DND-41 (cell line): ENCODE measurements around the gene NDRG2.

Source experiments
- ATAC-seq: fragments of 200-7000 bp; cut with Tn5 transposase; 3 replicates; pipeline ENCODE4 v1.9.1; 2021; ENCODE audit warnings: low read depth; ENCODE audit not compliant: insufficient read depth
- DNase-seq: peaks from one replicate; pipeline ENCODE4 v3.0.0-alpha.2; 2020
- H2AFZ ChIP-seq: 2 replicates; pipeline ENCODE4 v1.6.0; 2012; ENCODE audit warnings: low read depth, low read length
- H3K27ac ChIP-seq: 2 replicates; pipeline ENCODE4 v1.5.1; 2012; ENCODE audit warnings: low read length, inconsistent platforms
- H3K27me3 ChIP-seq: fragments of 200-600 bp; sonication (generic); 2 replicates; pipeline ENCODE4 v1.6.0; 2012; ENCODE audit warnings: low read length, mild to moderate bottlenecking, inconsistent platforms; ENCODE audit not compliant: insufficient read depth, poor library complexity
- H3K36me3 ChIP-seq: 2 replicates; pipeline ENCODE4 v1.5.1; 2012; ENCODE audit warnings: low read length, inconsistent platforms; ENCODE audit not compliant: insufficient read depth
- H3K4me1 ChIP-seq: 2 replicates; pipeline ENCODE4 v1.5.1; 2012; ENCODE audit warnings: mild to moderate bottlenecking, low read length; ENCODE audit not compliant: insufficient read depth
- H3K4me2 ChIP-seq: 2 replicates; pipeline ENCODE4 v1.6.0; 2012; ENCODE audit warnings: mild to moderate bottlenecking, moderate library complexity, low read length, inconsistent platforms; ENCODE audit not compliant: insufficient read depth
- H3K4me3 ChIP-seq, 2 experiments: fragments of 200-600 bp in 1 of 2; shearing (Covaris generic) in 1 of 2; 2 replicates each; pipeline ENCODE4 v1.5.1; 2012 to 2016; ENCODE audit warnings: inconsistent platforms in 2 of 2, low read length in 2 of 2, mild to moderate bottlenecking in 2 of 2, low read depth in 1 of 2, moderate library complexity in 1 of 2
- H3K79me2 ChIP-seq: 2 replicates; pipeline ENCODE4 v1.6.0; 2012; ENCODE audit warnings: low read length, inconsistent platforms; ENCODE audit not compliant: insufficient read depth
- H3K9ac ChIP-seq: 2 replicates; pipeline ENCODE4 v1.6.0; 2012; ENCODE audit warnings: low read depth, mild to moderate bottlenecking, inconsistent platforms, low read length, moderate library complexity
- H3K9me3 ChIP-seq: 2 replicates; pipeline ENCODE4 v1.5.1; 2012; ENCODE audit warnings: low read length, moderate library complexity, mild to moderate bottlenecking, inconsistent platforms; ENCODE audit not compliant: insufficient read depth, severe bottlenecking
- H4K20me1 ChIP-seq: 2 replicates; pipeline ENCODE4 v1.6.0; 2012; ENCODE audit warnings: low read length; ENCODE audit not compliant: insufficient read depth
- EZH2 ChIP-seq: IDR thresholded peaks from 3 replicates; pipeline ENCODE4 v1.6.1; 2012; ENCODE audit warnings: borderline replicate concordance, low read depth, mild to moderate bottlenecking, moderate library complexity, low read length, inconsistent platforms; ENCODE audit not compliant: severe bottlenecking
- TF ChIP-seq, protein P1 (sequence below): IDR thresholded peaks from 2 replicates; pipeline ENCODE4 v1.5.1; 2012; ENCODE audit warnings: borderline replicate concordance, low read length, moderate library complexity, mild to moderate bottlenecking; ENCODE audit not compliant: poor library complexity, severe bottlenecking; ENCODE audit errors: extremely low read depth

Gene NDRG2

DNA sequence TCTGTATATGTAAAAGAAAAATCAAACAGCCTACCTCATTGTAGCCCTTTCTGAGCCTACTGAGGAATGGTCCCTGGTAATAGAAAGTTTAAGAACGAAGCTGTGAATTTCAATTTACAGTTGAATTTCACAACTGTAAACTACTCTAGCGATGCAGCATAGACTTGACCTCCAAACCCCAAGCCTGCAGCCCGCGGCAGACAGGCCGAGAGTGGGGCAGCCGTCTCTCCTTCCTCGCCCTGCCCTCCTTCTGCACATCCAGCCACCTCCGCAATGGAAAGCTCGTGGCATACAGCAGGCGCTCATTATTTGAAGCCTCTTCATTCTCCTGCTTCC, 54.2 kb downstream of the NDRG2 start:
- Histone ChIP-seq H3K4me1 (peaks cover 17% of the 10 kb centered on the region), H3K79me2 (no peaks in the 10 kb centered on the region), H3K4me2 (peak overlapping the region; percentile 92), H3K36me3 (no peaks in the 10 kb centered on the region), H3K9me3 (no peaks in the 10 kb centered on the region), H3K9ac (peak overlapping the region; percentile 62), H4K20me1 (no peaks in the 10 kb centered on the region), H3K27ac (no peak overlapping the region), H2AFZ (peak overlapping the region; percentile 87), H3K4me3 (peak overlapping the region; percentile 24 to 72; a peak in 3 of 4 replicates), H3K27me3 (peaks cover 30% of the 10 kb centered on the region)
- ATAC-seq (peak; percentile 8; the same call in 2 of the 3 replicates), DNase-seq (no peak)
- no peak for TF ChIP-seq EZH2
- TF ChIP-seq, protein P1, sequence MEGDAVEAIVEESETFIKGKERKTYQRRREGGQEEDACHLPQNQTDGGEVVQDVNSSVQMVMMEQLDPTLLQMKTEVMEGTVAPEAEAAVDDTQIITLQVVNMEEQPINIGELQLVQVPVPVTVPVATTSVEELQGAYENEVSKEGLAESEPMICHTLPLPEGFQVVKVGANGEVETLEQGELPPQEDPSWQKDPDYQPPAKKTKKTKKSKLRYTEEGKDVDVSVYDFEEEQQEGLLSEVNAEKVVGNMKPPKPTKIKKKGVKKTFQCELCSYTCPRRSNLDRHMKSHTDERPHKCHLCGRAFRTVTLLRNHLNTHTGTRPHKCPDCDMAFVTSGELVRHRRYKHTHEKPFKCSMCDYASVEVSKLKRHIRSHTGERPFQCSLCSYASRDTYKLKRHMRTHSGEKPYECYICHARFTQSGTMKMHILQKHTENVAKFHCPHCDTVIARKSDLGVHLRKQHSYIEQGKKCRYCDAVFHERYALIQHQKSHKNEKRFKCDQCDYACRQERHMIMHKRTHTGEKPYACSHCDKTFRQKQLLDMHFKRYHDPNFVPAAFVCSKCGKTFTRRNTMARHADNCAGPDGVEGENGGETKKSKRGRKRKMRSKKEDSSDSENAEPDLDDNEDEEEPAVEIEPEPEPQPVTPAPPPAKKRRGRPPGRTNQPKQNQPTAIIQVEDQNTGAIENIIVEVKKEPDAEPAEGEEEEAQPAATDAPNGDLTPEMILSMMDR, result no peak

DNA sequence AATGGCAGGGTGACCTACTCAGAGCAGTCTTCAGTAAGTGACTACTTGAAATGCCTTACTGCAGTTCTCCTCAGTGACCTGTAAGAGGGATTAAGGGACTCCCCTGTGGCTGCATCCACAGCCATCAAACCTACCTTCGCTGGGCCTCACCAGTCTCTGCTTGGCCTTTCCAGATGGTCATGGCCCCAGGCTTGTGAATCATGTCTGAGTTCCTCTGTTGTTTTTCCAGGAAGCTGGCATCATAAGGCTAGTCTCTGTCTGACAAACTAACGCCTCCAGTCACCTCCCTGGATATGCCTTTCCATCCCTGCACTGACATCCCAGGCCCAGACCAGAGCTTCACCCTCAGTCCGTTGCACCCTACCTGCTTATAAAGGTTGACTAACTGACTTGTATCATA, 55.5 kb downstream of the NDRG2 start:
- Histone ChIP-seq H2AFZ (no peak overlapping the region), H3K79me2 (no peaks in the 10 kb centered on the region), H3K9me3 (no peaks in the 10 kb centered on the region), H3K27me3 (peaks cover 30% of the 10 kb centered on the region), H3K36me3 (no peaks in the 10 kb centered on the region), H3K9ac (no peak overlapping the region), H3K4me1 (peaks cover 17% of the 10 kb centered on the region), H3K27ac (no peak overlapping the region), H3K4me2 (no peak overlapping the region), H4K20me1 (no peaks in the 10 kb centered on the region), H3K4me3 (no peak overlapping the region)
- ATAC-seq (no peak), DNase-seq (no peak)
- no peak for TF ChIP-seq EZH2
- TF ChIP-seq, protein P1, result no peak
